T-cell (primary cell): ENCODE data around the gene RHOBTB3. TPM values are rescaled to one million over a fixed set of nuclear protein-coding genes. Genes with fewer than 3 reads are reported as not detected.

Experiments used
- ATAC-seq, 4 experiments: fragments of 200-7000 bp in 3 of 4; fragments of 150-1000 bp in 1 of 4; cut with Tn5 transposase; replicated peaks in 1 of 4; 1 replicate in 3 of 4; 2 replicates in 1 of 4; pipeline ENCODE4 v1.10.0; 2021; ENCODE audit warnings: moderate library complexity in 3 of 4, mild to moderate bottlenecking in 2 of 4, moderate number of reproducible peaks in 1 of 4
- CTCF ChIA-PET, 2 donors: fragments of 300-600 bp; sonication (Branson Sonifier 250); formaldehyde crosslinking; loops; one replicate each; lab custom pipeline; 2022; ENCODE audit warnings: antibody characterized with exemption in 2 of 2; lab: Charles Lee
- POLR2A ChIA-PET, 2 donors: fragments of 300-600 bp; sonication (Branson Sonifier 250); formaldehyde crosslinking; loops; one replicate each; lab custom pipeline; 2022; ENCODE audit warnings: antibody characterized with exemption in 2 of 2; lab: Charles Lee
- DNase-seq, 35 experiments: peaks; one replicate each; pipeline versions ENCODE4 v3.0.0 to v3.0.0-alpha.2; 2013 to 2023
- H3K27ac ChIP-seq: one replicate; pipeline ENCODE4 v1.5.1; 2013; ENCODE audit warnings: low read length
- H3K27me3 ChIP-seq, 2 experiments: replicated peaks in 1 of 2; 1 replicate in 1 of 2; 2 replicates in 1 of 2; pipeline versions ENCODE4 v1.6.1 to v1.7.0; 2013; ENCODE audit warnings: low read length in 1 of 2, mixed read lengths in 1 of 2; ENCODE audit not compliant: control insufficient read depth in 2 of 2, insufficient read depth in 2 of 2; ENCODE audit errors: extremely low read depth in 1 of 2
- H3K36me3 ChIP-seq, 2 donors: 1 replicate in 1 of 2; 2 replicates in 1 of 2; pipeline versions ENCODE4 v1.6.1 to v1.7.0; 2013; ENCODE audit warnings: low read length in 1 of 2; ENCODE audit not compliant: control insufficient read depth in 2 of 2, insufficient read depth in 1 of 2; ENCODE audit errors: extremely low read depth in 1 of 2
- H3K4me1 ChIP-seq, 2 experiments: 1 replicate in 1 of 2; 2 replicates in 1 of 2; pipeline versions ENCODE4 v1.6.1 to v1.7.0; 2013; ENCODE audit warnings: low read length in 2 of 2, mixed read lengths in 1 of 2; ENCODE audit not compliant: insufficient read depth in 2 of 2, control insufficient read depth in 1 of 2; ENCODE audit errors: extremely low read depth in 1 of 2
- H3K4me3 ChIP-seq, 2 donors: 1 replicate in 1 of 2; 2 replicates in 1 of 2; pipeline versions ENCODE4 v1.5.1 to v1.7.0; 2013; ENCODE audit warnings: mild to moderate bottlenecking in 2 of 2, low read length in 1 of 2, moderate library complexity in 1 of 2; ENCODE audit not compliant: control insufficient read depth in 1 of 2; ENCODE audit errors: extremely low read depth in 1 of 2
- H3K9me3 ChIP-seq: 2 replicates; pipeline ENCODE4 v1.7.0; 2013
- H3K27ac Mint-ChIP-seq, 2 donors: one replicate each; pipeline ENCODE4 v1.8.0; 2020 to 2021; ENCODE audit warnings: mild to moderate bottlenecking in 2 of 2, mixed read lengths in 2 of 2
- H3K27me3 Mint-ChIP-seq, 2 donors: one replicate each; pipeline ENCODE4 v1.8.0; 2021 to 2022; ENCODE audit warnings: mixed read lengths in 2 of 2
- H3K36me3 Mint-ChIP-seq: one replicate; pipeline ENCODE4 v1.8.0; 2021; ENCODE audit warnings: mixed read lengths
- H3K4me1 Mint-ChIP-seq, 3 donors: one replicate each; pipeline ENCODE4 v1.8.0; 2020 to 2022; ENCODE audit warnings: mixed read lengths in 3 of 3, mild to moderate bottlenecking in 1 of 3
- H3K4me3 Mint-ChIP-seq, 3 donors: one replicate each; pipeline ENCODE4 v1.8.0; 2020 to 2022; ENCODE audit warnings: mild to moderate bottlenecking in 3 of 3, mixed read lengths in 3 of 3, moderate library complexity in 3 of 3
- H3K9me3 Mint-ChIP-seq, 3 donors: one replicate each; pipeline ENCODE4 v1.8.0; 2020 to 2022; ENCODE audit warnings: mixed read lengths in 3 of 3
- WGBS: methylation state at CpG from one replicate; pipeline ENCODE4 v1.1.5; 2013; ENCODE audit warnings: missing lambda C conversion rate; ENCODE audit not compliant: insufficient coverage; 5-methylcytosine and 5-hydroxymethylcytosine counted together
- total RNA-seq, 35 experiments: library from RNA in 6 of 35; stranded (reverse) in 6 of 35; fragments of 120-200 nt in 1 of 35; gene quantifications; one replicate each; pipeline versions ENCODE4 v1.2.1 to v1.2.4 and lab custom pipeline; 2013 to 2026

Gene RHOBTB3
- total RNA-seq, 5 donors from 2014 or later (not counting 1 experiment from before 2014, with no cell fraction given), result 2.6 to 4.8 (median 3.6) TPM

DNA sequence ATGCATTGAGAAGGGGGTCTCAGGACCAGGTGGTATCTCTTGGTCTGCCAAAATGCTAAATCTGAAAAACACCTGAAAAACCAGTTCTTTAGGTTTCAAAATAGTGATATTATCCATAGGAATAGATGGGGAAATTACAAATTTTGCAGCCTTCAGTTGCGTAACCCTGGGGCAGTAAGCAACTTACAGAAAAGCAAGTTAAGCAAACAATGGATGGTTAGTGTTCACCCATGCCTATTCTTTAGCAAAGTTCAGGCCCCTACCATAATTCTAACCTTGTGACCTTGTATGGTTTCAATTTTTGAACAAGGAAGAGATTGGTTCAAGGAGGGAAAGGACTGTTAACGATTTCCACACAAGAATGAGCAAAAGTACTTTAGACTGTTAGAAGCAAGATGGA, 66.9 kb downstream of the RHOBTB3 start:
- Histone ChIP-seq H3K36me3 (peaks cover 0 to 3% of the 10 kb centered on the region in 2 donors), H3K4me1 (no peaks in the 10 kb centered on the region), H3K27ac (no peak overlapping the region), H3K9me3 (no peaks in the 10 kb centered on the region), H3K4me3 (no peak overlapping the region), H3K27me3 (no peaks in the 10 kb centered on the region)
- H3K36me3 Mint-ChIP-seq, result peaks cover 5% of the 10 kb centered on the region
- DNase-seq (no peak), ATAC-seq (no peak)
- ChIA-PET CTCF (interaction anchor here in 1 of 2 donors (1.3 kb wide), 1 partner anchor 38 kb away, joined by 3 read pairs; no protein-coding TSS in a partner anchor), POLR2A (no interaction called here)
- no peak overlapping the region for H3K27ac Mint-ChIP-seq
- H3K4me1 Mint-ChIP-seq, result peaks cover 0 to 5% (median 0%) of the 10 kb centered on the region in 3 donors
- no CpG with 5 or more reads among the region's 2 CpGs for WGBS
- H3K9me3 Mint-ChIP-seq, result no peaks in the 10 kb centered on the region
- no peaks in the 10 kb centered on the region for H3K27me3 Mint-ChIP-seq
- H3K4me3 Mint-ChIP-seq, result no peak overlapping the region

DNA sequence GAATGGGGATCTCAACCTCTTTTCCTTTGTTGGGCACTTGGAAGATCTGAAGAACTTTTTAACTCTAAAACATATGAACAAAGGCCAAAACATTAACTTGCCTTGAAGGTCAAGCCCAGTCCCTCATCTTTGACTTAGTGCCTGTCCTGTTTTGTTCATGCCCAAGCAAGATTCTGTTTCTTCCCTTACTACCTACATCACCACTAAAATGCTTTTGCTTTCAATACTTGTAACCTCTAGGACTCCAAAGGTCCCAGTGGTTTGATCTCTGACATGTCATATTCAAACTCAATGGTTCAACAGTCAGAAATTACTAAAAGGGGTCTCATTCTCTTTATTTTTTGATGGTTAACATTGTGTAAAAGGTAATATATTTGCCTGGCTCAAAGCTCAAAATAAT, 67.4 kb downstream of the RHOBTB3 start:
- ChIA-PET CTCF (no interaction called here), POLR2A (no interaction called here)
- no peak for ATAC-seq

DNA sequence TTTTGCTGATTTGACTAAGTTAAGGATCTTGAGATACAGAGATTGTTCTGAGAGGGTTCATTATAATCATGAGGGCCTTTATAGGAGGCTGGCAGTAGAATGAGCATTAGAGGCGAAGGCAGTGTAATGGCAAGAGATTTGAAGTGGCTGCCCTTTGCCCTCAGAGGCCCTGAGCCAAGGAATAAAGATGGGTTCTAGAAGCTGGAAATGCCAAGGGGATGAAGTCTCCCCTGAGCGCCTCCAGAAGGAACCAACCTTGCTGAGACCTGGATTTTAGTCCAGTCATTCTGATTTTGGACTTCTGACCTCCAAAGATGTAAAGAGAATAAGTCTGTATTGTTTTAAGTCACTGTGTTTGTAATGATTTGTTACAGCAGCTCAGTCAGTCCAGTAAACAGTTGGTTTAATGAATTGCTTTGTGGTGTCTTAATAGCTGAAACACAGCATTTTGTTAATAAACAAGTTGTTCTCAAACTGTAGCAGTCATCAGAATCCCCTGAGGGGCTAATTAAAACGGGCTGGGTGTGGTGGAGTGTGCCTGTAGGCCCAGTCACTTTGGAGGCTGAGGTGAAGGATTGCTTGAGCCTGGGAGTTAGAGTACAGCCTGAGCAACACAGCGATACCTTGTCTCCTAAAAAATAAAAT, 68.2 kb downstream of the RHOBTB3 start:
- Mint-ChIP-seq H3K27ac (no peak overlapping the region), H3K4me1 (peaks cover 0 to 5% (median 0%) of the 10 kb centered on the region in 3 donors), H3K4me3 (no peak overlapping the region), H3K9me3 (no peaks in the 10 kb centered on the region), H3K36me3 (peaks cover 7% of the 10 kb centered on the region), H3K27me3 (no peaks in the 10 kb centered on the region)
- DNase-seq, result no peak
- ChIA-PET CTCF (no interaction called here), POLR2A (no interaction called here)
- Histone ChIP-seq H3K36me3 (peaks cover 0 to 3% of the 10 kb centered on the region in 2 donors), H3K4me1 (no peaks in the 10 kb centered on the region), H3K9me3 (no peaks in the 10 kb centered on the region), H3K4me3 (no peak overlapping the region), H3K27me3 (no peaks in the 10 kb centered on the region), H3K27ac (no peak overlapping the region)
- 91% methylated on average over 4 of the region's 4 CpGs for WGBS
- ATAC-seq, result no peak

More for the DNA sequence above, 67.4 kb downstream of the RHOBTB3 start:
- no peak overlapping the region for H3K4me3 ChIP-seq
- DNase-seq, result no peak
- H3K27me3 ChIP-seq, result no peaks in the 10 kb centered on the region
- H3K9me3 ChIP-seq, result no peaks in the 10 kb centered on the region
- peaks cover 5% of the 10 kb centered on the region for H3K36me3 Mint-ChIP-seq
- H3K36me3 ChIP-seq, result peaks cover 0 to 3% of the 10 kb centered on the region in 2 donors
- H3K27me3 Mint-ChIP-seq, result no peaks in the 10 kb centered on the region
- H3K4me1 Mint-ChIP-seq, result peaks cover 0 to 5% (median 0%) of the 10 kb centered on the region in 3 donors
- H3K4me1 ChIP-seq, result no peaks in the 10 kb centered on the region
- H3K9me3 Mint-ChIP-seq, result no peaks in the 10 kb centered on the region
- H3K4me3 Mint-ChIP-seq, result no peak overlapping the region
- H3K27ac Mint-ChIP-seq, result no peak overlapping the region
- no peak overlapping the region for H3K27ac ChIP-seq

DNA sequence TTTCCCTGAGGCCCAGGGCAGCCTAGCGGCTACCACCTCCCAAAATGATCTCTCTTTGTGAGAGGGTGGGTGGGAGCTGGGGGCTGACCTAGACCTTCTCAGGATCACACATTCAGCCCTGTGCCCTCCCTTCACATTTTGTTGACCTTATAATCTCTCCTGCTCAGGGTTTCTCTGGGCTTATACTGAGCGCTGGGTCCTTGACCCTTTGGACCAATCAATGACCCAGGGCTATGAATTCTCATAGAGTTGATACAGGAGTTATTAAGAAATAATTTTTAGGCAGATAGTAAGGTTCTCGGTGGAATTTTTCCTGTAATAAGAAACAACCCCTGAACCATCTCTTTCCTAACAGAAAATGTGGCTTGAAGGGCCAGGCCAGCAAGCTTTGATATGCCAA, 69.4 kb downstream of the RHOBTB3 start:
- Mint-ChIP-seq H3K27me3 (no peaks in the 10 kb centered on the region), H3K27ac (no peak overlapping the region), H3K4me1 (peaks cover 0 to 5% (median 2%) of the 10 kb centered on the region in 3 donors), H3K4me3 (no peak overlapping the region), H3K36me3 (peaks cover 13% of the 10 kb centered on the region), H3K9me3 (no peaks in the 10 kb centered on the region)
- DNase-seq (no peak), ATAC-seq (no peak)
- POLR2A ChIA-PET, result no interaction called here
- Histone ChIP-seq H3K4me1 (no peaks in the 10 kb centered on the region), H3K9me3 (no peaks in the 10 kb centered on the region), H3K27ac (no peak overlapping the region), H3K27me3 (no peaks in the 10 kb centered on the region), H3K36me3 (peaks cover 0 to 3% of the 10 kb centered on the region in 2 donors), H3K4me3 (no peak overlapping the region)
- CTCF ChIA-PET, result no interaction called here
- WGBS, result no CpG with 5 or more reads among the region's 3 CpGs

DNA sequence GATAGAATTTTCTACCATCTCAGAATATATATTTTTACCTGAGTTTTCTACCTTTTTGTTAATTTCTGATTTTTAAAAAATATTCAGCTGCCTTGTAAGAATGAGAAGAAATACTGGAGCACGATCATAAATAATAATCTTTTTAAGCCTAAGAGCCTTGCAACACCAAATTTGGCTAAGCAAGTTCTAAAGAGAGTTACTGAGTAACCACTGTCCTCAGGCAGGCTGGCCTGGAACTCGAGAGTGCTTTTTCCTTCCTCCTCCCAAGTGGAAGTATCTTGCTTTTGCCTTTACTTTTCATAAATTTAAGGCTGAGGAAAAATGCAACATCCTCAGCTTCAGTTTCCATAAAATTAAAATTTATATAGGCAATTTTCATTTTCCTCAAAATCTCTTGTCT, 70.4 kb downstream of the RHOBTB3 start:
- POLR2A ChIA-PET, result no interaction called here
- CTCF ChIA-PET, result interaction anchor here in 1 of 2 donors (0.7 kb wide), 1 partner anchor 535 kb away, joined by 3 read pairs; no protein-coding TSS in a partner anchor

DNA sequence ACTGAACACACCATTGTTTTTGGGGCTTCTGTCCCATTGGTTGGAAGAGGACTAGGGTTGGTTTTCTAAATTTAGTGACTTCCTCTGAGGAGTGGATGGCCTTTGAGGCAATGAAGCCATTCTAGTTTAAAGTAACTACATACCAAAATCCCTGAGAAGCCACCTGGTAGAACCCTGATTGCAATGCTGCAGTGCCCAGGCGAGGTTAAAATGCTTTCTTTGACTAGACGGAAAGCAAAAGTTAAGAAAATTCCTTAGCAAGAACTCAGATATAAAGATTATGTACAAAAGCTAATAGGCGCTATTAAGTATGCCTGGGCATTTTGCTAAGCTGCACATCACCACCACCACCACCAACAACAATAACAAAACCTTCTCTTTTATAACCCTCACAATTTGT, 70.8 kb downstream of the RHOBTB3 start:
- DNase-seq (no peak), ATAC-seq (no peak)
- H3K27me3 Mint-ChIP-seq, result no peaks in the 10 kb centered on the region
- no CpG with 5 or more reads among the region's 3 CpGs for WGBS
- no peak overlapping the region for H3K27ac Mint-ChIP-seq
- H3K4me3 ChIP-seq, result no peak overlapping the region
- H3K4me3 Mint-ChIP-seq, result no peak overlapping the region
- H3K4me1 Mint-ChIP-seq, result peaks cover under 1 to 5% (median 2%) of the 10 kb centered on the region in 3 donors
- no peaks in the 10 kb centered on the region for H3K9me3 Mint-ChIP-seq
- no peaks in the 10 kb centered on the region for H3K9me3 ChIP-seq
- ChIA-PET CTCF (interaction anchor here (0.5 to 0.7 kb wide), 2 partner anchors 21 to 535 kb away, joined by 3 read pairs; no protein-coding TSS in a partner anchor), POLR2A (no interaction called here)
- no peaks in the 10 kb centered on the region for H3K4me1 ChIP-seq
- H3K27me3 ChIP-seq, result no peaks in the 10 kb centered on the region
- H3K27ac ChIP-seq, result no peak overlapping the region
- H3K36me3 Mint-ChIP-seq, result peaks cover 11% of the 10 kb centered on the region
- H3K36me3 ChIP-seq, result peaks cover 0 to 3% of the 10 kb centered on the region in 2 donors

More for the DNA sequence above, 70.4 kb downstream of the RHOBTB3 start:
- H3K4me1 ChIP-seq, result no peaks in the 10 kb centered on the region
- Mint-ChIP-seq H3K4me1 (peaks cover 0 to 5% (median 2%) of the 10 kb centered on the region in 3 donors), H3K27ac (no peak overlapping the region), H3K9me3 (no peaks in the 10 kb centered on the region), H3K4me3 (no peak overlapping the region), H3K27me3 (no peaks in the 10 kb centered on the region), H3K36me3 (peaks cover 13% of the 10 kb centered on the region)
- H3K4me3 ChIP-seq, result no peak overlapping the region
- no peaks in the 10 kb centered on the region for H3K9me3 ChIP-seq
- no peaks in the 10 kb centered on the region for H3K27me3 ChIP-seq
- H3K36me3 ChIP-seq, result peaks cover 0 to 3% of the 10 kb centered on the region in 2 donors
- ATAC-seq (no peak), DNase-seq (no peak)
- WGBS, result no CpG with 5 or more reads among the region's 2 CpGs
- no peak overlapping the region for H3K27ac ChIP-seq
